ENCODE results near the gene AHRR.
"Not testable (repeated sequence)": the region's sequence is repeated elsewhere in the genome, so short reads cannot be mapped to it uniquely, and the experiment has no call there.

AHRR gene

GRCh38 chr5:321230-321725, at the start of gene AHRR:
Gene AHRR (plus strand): TSS chr5:321714. CDS start chr5:343903, 22,189 bp downstream.
- peak; percentile 86 for DNase-seq (ENCODE audit: low spot score)
- CTCF ChIA-PET: interaction anchor here (0.6 to 1.0 kb wide), 6 partner anchors 91 to 1323 kb away, joined by 3 to 6 read pairs (median 4); no protein-coding TSS in a partner anchor

GRCh38 chr5:271828-272167, 49.7 kb upstream of the AHRR start:
- CTCF ChIA-PET; POLR2A ChIA-PET (ENCODE audit: low non-redundant PET); DNase-seq (ENCODE audit: low spot score): not testable (repeated sequence)
- peak overlapping the region; percentile 84 for H3K27ac ChIP-seq

More at GRCh38 chr5:321230-321725, at the start of gene AHRR:
- H3K27ac ChIP-seq: peak within 1 kb of the TSS; percentile 9; the same call in 1 of the 2 replicates
- TF ChIP-seq, protein P1, sequence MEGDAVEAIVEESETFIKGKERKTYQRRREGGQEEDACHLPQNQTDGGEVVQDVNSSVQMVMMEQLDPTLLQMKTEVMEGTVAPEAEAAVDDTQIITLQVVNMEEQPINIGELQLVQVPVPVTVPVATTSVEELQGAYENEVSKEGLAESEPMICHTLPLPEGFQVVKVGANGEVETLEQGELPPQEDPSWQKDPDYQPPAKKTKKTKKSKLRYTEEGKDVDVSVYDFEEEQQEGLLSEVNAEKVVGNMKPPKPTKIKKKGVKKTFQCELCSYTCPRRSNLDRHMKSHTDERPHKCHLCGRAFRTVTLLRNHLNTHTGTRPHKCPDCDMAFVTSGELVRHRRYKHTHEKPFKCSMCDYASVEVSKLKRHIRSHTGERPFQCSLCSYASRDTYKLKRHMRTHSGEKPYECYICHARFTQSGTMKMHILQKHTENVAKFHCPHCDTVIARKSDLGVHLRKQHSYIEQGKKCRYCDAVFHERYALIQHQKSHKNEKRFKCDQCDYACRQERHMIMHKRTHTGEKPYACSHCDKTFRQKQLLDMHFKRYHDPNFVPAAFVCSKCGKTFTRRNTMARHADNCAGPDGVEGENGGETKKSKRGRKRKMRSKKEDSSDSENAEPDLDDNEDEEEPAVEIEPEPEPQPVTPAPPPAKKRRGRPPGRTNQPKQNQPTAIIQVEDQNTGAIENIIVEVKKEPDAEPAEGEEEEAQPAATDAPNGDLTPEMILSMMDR (conservative IDR thresholded peaks at IDR 0.05; ENCODE audit: low read depth): peak; percentile 86
- POLR2A ChIA-PET (ENCODE audit: low non-redundant PET): no interaction called here

GRCh38 chr5:273091-273490, 48.4 kb upstream of the AHRR start:
- POLR2A ChIA-PET (ENCODE audit: low non-redundant PET); DNase-seq (ENCODE audit: low spot score); CTCF ChIA-PET; H3K27ac ChIP-seq: not testable (repeated sequence)

DNA sequence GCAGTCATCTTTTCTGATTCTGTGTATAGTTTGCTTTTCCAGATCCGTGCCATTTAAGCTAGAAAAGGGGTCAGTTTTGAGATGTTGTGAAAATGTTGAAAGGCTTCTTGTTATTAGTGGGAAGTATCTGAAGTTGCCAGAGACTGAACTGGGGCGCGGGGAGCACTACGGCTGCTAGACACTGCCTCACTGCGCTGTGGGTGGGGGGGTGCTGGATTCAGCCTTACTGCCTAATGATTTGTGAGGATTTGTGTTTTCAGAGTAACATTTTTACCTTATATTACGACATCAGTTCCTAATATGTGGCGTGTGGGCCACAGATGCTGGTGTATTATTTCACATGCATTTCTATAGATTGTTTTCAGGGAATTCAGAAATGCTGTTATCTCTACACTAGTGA, 48.0 kb upstream of the AHRR start:
- POLR2A ChIA-PET (ENCODE audit: low non-redundant PET); CTCF ChIA-PET; H3K27ac ChIP-seq; DNase-seq (ENCODE audit: low spot score): not testable (repeated sequence)

DNA sequence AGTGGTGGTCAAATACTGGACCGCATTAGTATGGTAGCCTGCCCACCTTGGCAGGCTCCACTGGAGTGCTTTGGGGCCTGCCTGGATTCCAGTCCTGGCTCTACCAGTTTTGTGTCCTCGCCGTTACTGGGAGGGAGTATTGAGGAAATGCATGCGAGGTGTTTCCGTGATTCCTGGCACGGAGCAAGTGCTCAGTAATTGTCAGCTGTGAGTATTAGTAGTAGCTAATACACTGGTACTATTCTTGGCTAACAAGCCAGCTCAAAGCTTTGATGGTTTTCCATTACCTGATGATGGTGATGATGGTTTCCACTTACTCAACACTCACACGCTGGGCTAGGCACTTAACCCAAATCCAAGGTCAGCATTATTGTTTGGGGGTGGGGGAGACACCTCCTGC, 47.2 kb upstream of the AHRR start:
- DNase-seq (ENCODE audit: low spot score); H3K27ac ChIP-seq; POLR2A ChIA-PET (ENCODE audit: low non-redundant PET); CTCF ChIA-PET: not testable (repeated sequence)

- no peak overlapping the region for H3K27ac ChIP-seq
- DNase-seq (ENCODE audit: low spot score): no peak
- ChIA-PET CTCF (no interaction called here), POLR2A (ENCODE audit: low non-redundant PET) (no interaction called here)
- TF ChIP-seq, protein P1 (conservative IDR thresholded peaks at IDR 0.05; ENCODE audit: low read depth): no peak
These were observed 42.9 kb upstream of the AHRR start for GRCh38 chr5:278646-279045.

DNA sequence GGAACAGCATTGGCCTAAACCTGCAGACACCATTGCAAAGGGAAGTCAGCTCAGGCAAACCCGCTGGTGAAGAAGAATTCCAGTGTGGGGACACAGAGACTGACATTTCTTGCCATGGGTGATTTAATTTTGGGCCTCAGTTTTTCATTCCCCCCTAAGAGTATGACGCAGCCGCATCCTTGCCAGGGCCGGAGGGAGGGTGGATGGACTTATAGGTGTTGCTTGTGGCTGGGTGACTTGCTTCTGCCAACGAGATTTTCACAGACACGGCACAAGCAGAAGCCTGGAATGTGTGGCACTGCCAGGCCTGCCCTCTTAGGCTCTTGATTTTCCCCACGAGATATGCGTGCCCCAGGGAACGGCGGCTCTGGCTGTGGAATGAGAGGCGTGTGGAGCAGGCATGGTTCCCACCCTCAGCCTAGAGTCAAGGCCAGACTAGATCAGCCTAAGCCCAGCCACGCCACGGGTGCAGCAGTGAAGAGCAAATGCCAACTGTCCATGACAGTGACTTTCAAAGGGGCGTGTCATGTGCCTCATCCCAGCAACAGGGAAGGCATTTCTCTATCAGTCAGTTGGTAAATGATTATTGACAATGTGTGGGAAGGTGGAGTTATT, 42.4 kb upstream of the AHRR start:
- DNase-seq (ENCODE audit: low spot score); H3K27ac ChIP-seq; CTCF ChIA-PET; POLR2A ChIA-PET (ENCODE audit: low non-redundant PET): not testable (repeated sequence)

- no peak for DNase-seq (ENCODE audit: low spot score)
- POLR2A ChIA-PET (ENCODE audit: low non-redundant PET): interaction anchor here (0.5 to 0.9 kb wide), 2 partner anchors 15 to 30 kb away, joined by 3 read pairs; partner anchors contain the start of gene PDCD6
- CTCF ChIA-PET: interaction anchor here (0.7 kb wide), 1 partner anchor 90 kb away, joined by 7 read pairs; no protein-coding TSS in a partner anchor
- no peak overlapping the region for H3K27ac ChIP-seq
- TF ChIP-seq, protein P1 (conservative IDR thresholded peaks at IDR 0.05; ENCODE audit: low read depth): no peak
These were observed 35.4 kb upstream of the AHRR start for GRCh38 chr5:285991-286557.

DNA sequence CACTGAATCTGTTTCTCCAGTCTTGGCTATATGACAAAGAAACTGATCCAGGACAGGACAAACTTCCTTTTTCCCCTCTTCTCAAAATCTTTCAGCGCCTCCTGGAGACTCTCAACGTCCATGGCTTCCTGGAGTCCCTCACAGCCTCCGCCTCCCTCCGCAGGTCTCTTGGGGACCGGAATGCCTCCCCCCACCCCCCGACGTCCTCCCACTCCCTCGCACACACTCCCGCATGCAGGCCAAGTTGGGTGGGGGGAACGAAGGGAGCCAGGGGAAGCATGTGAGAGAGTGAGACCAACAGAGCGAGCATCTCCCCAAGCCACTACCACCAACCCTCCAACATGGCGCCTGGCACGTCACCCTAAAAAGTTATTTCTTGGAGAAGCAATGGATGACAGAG, 31.3 kb upstream of the AHRR start:
- CTCF ChIA-PET; DNase-seq (ENCODE audit: low spot score); H3K27ac ChIP-seq; POLR2A ChIA-PET (ENCODE audit: low non-redundant PET): not testable (repeated sequence)

DNA sequence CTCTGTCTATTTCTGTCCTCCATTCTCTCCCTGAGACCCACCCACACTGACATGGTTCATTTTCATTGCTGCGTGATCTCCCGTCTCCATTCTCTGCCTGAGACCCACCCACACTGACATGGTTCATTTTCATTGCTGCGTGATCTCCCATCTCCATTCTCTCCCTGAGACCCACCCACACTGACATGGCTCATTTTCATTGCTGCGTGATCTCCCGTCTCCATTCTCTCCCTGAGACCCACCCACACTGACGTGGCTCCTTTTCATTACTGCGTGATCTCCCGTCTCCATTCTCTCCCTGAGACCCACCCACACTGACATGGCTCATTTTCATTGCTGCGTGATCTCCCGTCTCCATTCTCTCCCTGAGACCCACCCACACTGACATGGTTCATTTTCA, 30.2 kb upstream of the AHRR start:
- DNase-seq (ENCODE audit: low spot score); POLR2A ChIA-PET (ENCODE audit: low non-redundant PET); CTCF ChIA-PET; H3K27ac ChIP-seq: not testable (repeated sequence)

DNA sequence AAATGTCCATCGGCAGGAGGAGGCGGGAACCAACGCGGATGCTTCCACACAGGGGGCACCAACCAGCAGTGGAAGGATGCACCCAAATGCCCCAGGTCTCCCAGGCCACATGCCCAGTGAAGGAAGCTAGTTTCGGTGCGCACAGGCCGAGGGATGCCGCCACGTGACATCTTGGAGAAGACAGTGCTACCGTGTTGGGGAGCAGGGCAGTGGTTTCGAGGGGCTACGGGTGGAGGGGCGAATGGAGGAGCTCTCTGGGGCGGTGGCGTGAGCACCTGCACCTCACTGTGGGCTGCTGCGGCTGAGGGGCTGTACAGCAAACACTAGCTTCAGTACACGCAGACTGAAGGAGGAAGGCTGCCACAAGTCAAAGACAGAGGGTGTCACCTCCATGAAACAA, 26.7 kb upstream of the AHRR start:
- CTCF ChIA-PET; POLR2A ChIA-PET (ENCODE audit: low non-redundant PET); DNase-seq (ENCODE audit: low spot score); H3K27ac ChIP-seq: not testable (repeated sequence)

GRCh38 chr5:296207-296606, 25.3 kb upstream of the AHRR start:
- POLR2A ChIA-PET (ENCODE audit: low non-redundant PET); CTCF ChIA-PET; DNase-seq (ENCODE audit: low spot score); H3K27ac ChIP-seq: not testable (repeated sequence)

- CTCF ChIA-PET; POLR2A ChIA-PET (ENCODE audit: low non-redundant PET); DNase-seq (ENCODE audit: low spot score); H3K27ac ChIP-seq: not testable (repeated sequence)
These were observed 24.6 kb upstream of the AHRR start for GRCh38 chr5:296954-297353.

DNA sequence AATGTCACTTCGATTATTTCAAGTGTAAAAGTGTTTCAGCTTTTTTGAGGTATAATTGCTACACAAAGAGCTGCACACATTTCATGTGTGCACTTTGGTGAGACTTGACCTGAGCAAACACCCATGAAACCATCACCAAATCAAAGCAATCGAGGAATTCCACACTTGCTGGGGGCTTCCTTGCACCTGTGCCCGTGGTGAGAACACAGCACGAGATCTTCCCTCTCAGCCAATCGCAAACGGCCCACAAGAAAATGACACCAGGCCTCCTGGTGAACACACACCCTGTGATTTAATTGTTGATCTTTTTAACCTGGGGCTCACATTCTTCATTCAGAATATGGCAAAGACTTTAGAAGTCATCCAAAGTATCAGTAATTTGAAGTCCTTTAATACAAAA, 24.1 kb upstream of the AHRR start:
- H3K27ac ChIP-seq; DNase-seq (ENCODE audit: low spot score); POLR2A ChIA-PET (ENCODE audit: low non-redundant PET); CTCF ChIA-PET: not testable (repeated sequence)
